Left ventricle myocardium inferior (tissue), 1 donor: ENCODE measurements around the gene DCAF11. TPM values are rescaled to one million over a fixed set of nuclear protein-coding genes. Genes with fewer than 3 reads are reported as not detected.

Experiments used
- DNase-seq: peaks from one replicate; pipeline ENCODE4 v3.0.0-alpha.2; 2020
- H3K27ac ChIP-seq: fragments of 200-600 bp; replicated peaks from 2 replicates; pipeline ENCODE4 v1.8.0; 2021
- H3K27me3 ChIP-seq: fragments of 200-600 bp; 2 replicates; pipeline ENCODE4 v1.8.0; 2021; ENCODE audit warnings: low read depth
- H3K36me3 ChIP-seq: fragments of 200-600 bp; 2 replicates; pipeline ENCODE4 v1.8.0; 2021
- H3K4me1 ChIP-seq: fragments of 200-600 bp; 2 replicates; pipeline ENCODE4 v1.8.0; 2021
- H3K4me3 ChIP-seq: fragments of 200-600 bp; 2 replicates; pipeline ENCODE4 v1.8.0; 2021; ENCODE audit warnings: mild to moderate bottlenecking, moderate library complexity
- H3K9me3 ChIP-seq: fragments of 200-600 bp; replicated peaks from 2 replicates; pipeline ENCODE4 v1.8.0; 2021
- CTCF ChIP-seq: fragments of 200-600 bp; IDR thresholded peaks from 2 replicates; pipeline ENCODE4 v1.8.0; 2021; ENCODE audit warnings: antibody characterized with exemption, mild to moderate bottlenecking, borderline replicate concordance
- intact Hi-C: fragments of 100-400 bp; cut with micrococcal nuclease; formaldehyde crosslinking; loops from one replicate; pipeline ENCODE4 v1.11.0; 2022
- microRNA-seq: library from miRNA; unstranded; fragments of <30 nt; microRNA quantifications from one replicate; pipeline ENCODE4 v1.2.0, GENCODE V29; 2020
- total RNA-seq: library from RNA; stranded (reverse); fragmentation: NEBNext Ultra II Directional; extraction: Animal tissue kit (Norgen Biotek cat#: 25700); gene quantifications from one replicate; pipeline ENCODE4 v1.2.1, GENCODE V29; 2021
- donor health status: DM: no; HTN: yes; CAD: no; lungs with severe emphysema.

Gene DCAF11
- total RNA-seq, 1 donor from 2014 or later: 74.7 TPM

- TF ChIP-seq CTCF: no peak
- H3K4me1 ChIP-seq: peaks cover 13% of the 10 kb centered on the region
- intact Hi-C loops: no loop called here
- H3K27me3 ChIP-seq: no peaks in the 10 kb centered on the region
- no peaks in the 10 kb centered on the region for H3K9me3 ChIP-seq
- peaks cover 34% of the 10 kb centered on the region for H3K36me3 ChIP-seq
- no peak for DNase-seq
- H3K4me3 ChIP-seq: no peak overlapping the region
- no peak overlapping the region for H3K27ac ChIP-seq
Measured at GRCh38 chr14:24172871-24173281, 58.3 kb downstream of the DCAF11 start.

Small RNA genes lying within 50 kb of the gene (microRNA-seq; reads per million reads assigned to microRNA genes)
- not detected for gene MIR7703

Other genes with a start within 250 kb of the DCAF11 start
- 30.8 TPM for gene DHRS4, start 161.0 kb upstream of the DCAF11 start, total RNA-seq
- 15.7 TPM for gene DHRS4L2, start 125.8 kb upstream of the DCAF11 start, total RNA-seq
- gene CARMIL3, start 62.8 kb upstream of the DCAF11 start, total RNA-seq: 0.11 TPM
- gene CPNE6, start 43.2 kb upstream of the DCAF11 start, total RNA-seq: not detected
- gene PCK2, start 20.5 kb upstream of the DCAF11 start, total RNA-seq: 3.1 TPM
- gene NRL, start 172 bp downstream of the DCAF11 start, total RNA-seq: 1.5 TPM
- 148 TPM for gene FITM1, start 15.9 kb downstream of the DCAF11 start, total RNA-seq
- 108 TPM for gene PSME1, start 21.4 kb downstream of the DCAF11 start, total RNA-seq
- 14.5 TPM for gene EMC9, start 26.8 kb downstream of the DCAF11 start, total RNA-seq
- 89.7 TPM for gene PSME2, start 31.8 kb downstream of the DCAF11 start, total RNA-seq
- 34.8 TPM for gene RNF31, start 32.7 kb downstream of the DCAF11 start, total RNA-seq
- 24.0 TPM for gene IRF9, start 46.5 kb downstream of the DCAF11 start, total RNA-seq
- gene REC8, start 57.3 kb downstream of the DCAF11 start, total RNA-seq: 1.6 TPM
- 13.3 TPM for gene IPO4, start 74.0 kb downstream of the DCAF11 start, total RNA-seq
- 22.2 TPM for gene TM9SF1, start 80.7 kb downstream of the DCAF11 start, total RNA-seq
- not detected for gene TSSK4, start 90.9 kb downstream of the DCAF11 start, total RNA-seq
- 33.1 TPM for gene CHMP4A, start 98.7 kb downstream of the DCAF11 start, total RNA-seq
- 16.6 TPM for gene MDP1, start 101.3 kb downstream of the DCAF11 start, total RNA-seq
- 214 TPM for gene NEDD8, start 117.6 kb downstream of the DCAF11 start, total RNA-seq
- gene GMPR2, start 118.2 kb downstream of the DCAF11 start, total RNA-seq: 29.7 TPM
- 30.6 TPM for gene TINF2, start 127.8 kb downstream of the DCAF11 start, total RNA-seq
- gene TGM1, start 148.4 kb downstream of the DCAF11 start, total RNA-seq: 0.96 TPM
- 22.3 TPM for gene RABGGTA, start 156.8 kb downstream of the DCAF11 start, total RNA-seq
- gene DHRS1, start 185.0 kb downstream of the DCAF11 start, total RNA-seq: 6.9 TPM
- gene NOP9, start 185.1 kb downstream of the DCAF11 start, total RNA-seq: 23.4 TPM
- 3.1 TPM for gene CIDEB, start 193.2 kb downstream of the DCAF11 start, total RNA-seq
- 0.71 TPM for gene LTB4R2, start 195.4 kb downstream of the DCAF11 start, total RNA-seq
- 1.8 TPM for gene LTB4R, start 196.7 kb downstream of the DCAF11 start, total RNA-seq
- 26.6 TPM for gene ADCY4, start 220.3 kb downstream of the DCAF11 start, total RNA-seq
- 3.6 TPM for gene RIPK3, start 225.2 kb downstream of the DCAF11 start, total RNA-seq